NT2/D1 (cell line): ENCODE data around the gene PCDHA1.

ENCODE experiments used
- DNase-seq: peaks from one replicate; pipeline ENCODE4 v3.0.0-alpha.2; 2011; ENCODE audit warnings: low read depth, low spot score
- H3K27me3 ChIP-seq: 2 replicates; pipeline ENCODE4 v1.6.0; 2011; ENCODE audit warnings: mild to moderate bottlenecking; ENCODE audit not compliant: insufficient read length, insufficient read depth
- H3K36me3 ChIP-seq: 2 replicates; pipeline ENCODE4 v1.6.1; 2011; ENCODE audit warnings: mild to moderate bottlenecking, low read length, mixed read lengths; ENCODE audit not compliant: insufficient read depth, insufficient read length
- H3K4me1 ChIP-seq: 2 replicates; pipeline ENCODE4 v1.5.1; 2011; ENCODE audit not compliant: insufficient read depth, insufficient read length
- H3K4me3 ChIP-seq: 2 replicates; pipeline ENCODE4 v1.5.1; 2011; ENCODE audit warnings: low read depth; ENCODE audit not compliant: insufficient read length
- H3K9ac ChIP-seq: 2 replicates; pipeline ENCODE4 v1.6.0; 2011; ENCODE audit warnings: low read depth; ENCODE audit not compliant: insufficient read length
- H3K9me3 ChIP-seq: 2 replicates; pipeline ENCODE4 v1.5.1; 2011; ENCODE audit warnings: mild to moderate bottlenecking, low read length; ENCODE audit not compliant: insufficient read depth
- SUZ12 ChIP-seq: IDR thresholded peaks from 2 replicates; pipeline ENCODE4 v1.6.1; 2011; ENCODE audit not compliant: insufficient read length, insufficient read depth; ENCODE audit errors: extremely low read depth
- YY1 ChIP-seq: IDR thresholded peaks from 2 replicates; pipeline ENCODE4 v1.6.1; 2011; ENCODE audit not compliant: insufficient read length, insufficient read depth
- ZNF274 ChIP-seq: IDR thresholded peaks from 2 replicates; pipeline ENCODE4 v1.6.1; 2011; ENCODE audit warnings: mild to moderate bottlenecking, low read depth, low read length

Gene PCDHA1

DNA sequence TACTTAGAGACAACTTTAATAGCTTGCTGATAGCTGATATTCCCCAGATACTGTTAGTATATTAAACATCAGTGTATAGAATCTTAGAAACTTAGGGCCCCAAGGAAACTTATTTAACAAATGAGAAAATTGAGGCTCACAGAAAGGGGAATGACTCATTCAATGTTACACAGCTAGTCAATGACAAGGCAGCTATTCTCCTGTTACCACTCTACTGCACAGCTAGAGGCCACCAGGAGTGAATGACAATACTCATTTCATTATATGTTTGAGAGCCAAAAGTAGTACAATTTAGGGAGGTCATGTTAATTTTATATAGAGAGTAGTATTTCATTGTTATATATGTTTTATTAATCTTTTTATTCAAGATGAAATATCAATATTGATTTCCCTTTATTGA lies 232.0 kb downstream of the PCDHA1 start:
- no peak for DNase-seq
- Histone ChIP-seq H3K9me3 (no peaks in the 10 kb centered on the region), H3K27me3 (no peaks in the 10 kb centered on the region), H3K4me1 (no peaks in the 10 kb centered on the region), H3K9ac (no peak overlapping the region), H3K4me3 (no peak overlapping the region), H3K36me3 (no peaks in the 10 kb centered on the region)
- TF ChIP-seq YY1 (no peak), ZNF274 (no peak), SUZ12 (no peak)

DNA sequence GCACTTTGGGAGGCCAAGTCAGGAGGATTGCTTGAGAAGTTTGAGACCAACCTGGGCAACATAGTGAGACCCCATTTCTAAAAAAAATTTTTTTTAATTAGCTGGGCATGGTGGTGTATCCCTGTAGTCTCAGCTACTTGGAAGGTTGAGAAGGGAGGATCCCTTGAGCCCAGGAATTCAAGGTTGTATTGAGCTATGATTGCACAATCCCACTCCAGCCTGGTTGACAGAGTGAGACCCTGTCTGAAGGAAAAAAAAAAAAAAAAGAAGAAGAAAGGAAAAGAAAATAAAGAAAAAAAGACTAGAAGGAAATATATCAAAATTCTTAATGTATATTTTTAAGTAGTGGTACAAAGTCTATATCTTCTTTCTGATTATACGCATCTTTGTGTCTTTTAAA lies 236.4 kb downstream of the PCDHA1 start:
- no peak for DNase-seq
- H3K36me3 ChIP-seq = no peaks in the 10 kb centered on the region
- no peak overlapping the region for H3K4me3 ChIP-seq
- H3K27me3 ChIP-seq = no peaks in the 10 kb centered on the region
- H3K9ac ChIP-seq = no peak overlapping the region
- TF ChIP-seq ZNF274 (no peak), SUZ12 (no peak), YY1 (no peak)
- H3K4me1 ChIP-seq = no peaks in the 10 kb centered on the region
- H3K9me3 ChIP-seq = no peaks in the 10 kb centered on the region

DNA sequence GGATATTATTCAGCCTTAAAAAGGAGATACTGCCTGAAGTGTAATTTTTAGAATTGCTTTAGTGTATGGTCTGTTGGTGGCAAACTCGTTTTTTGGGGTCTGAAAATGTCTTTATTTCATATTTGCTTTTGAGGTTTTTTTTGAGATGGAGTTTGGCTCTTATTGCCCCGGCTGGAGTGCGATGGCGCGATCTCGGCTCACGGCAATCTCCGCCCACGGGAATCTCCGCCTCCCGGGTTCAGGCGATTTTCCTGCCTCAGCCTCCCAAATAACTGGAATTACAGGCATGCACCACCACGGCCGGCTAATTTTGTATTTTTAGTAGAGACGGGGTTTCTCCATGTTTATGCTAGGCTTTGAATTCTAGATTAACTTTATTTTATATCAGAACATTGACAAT lies 245.1 kb downstream of the PCDHA1 start:
- TF ChIP-seq YY1 = no peak
- TF ChIP-seq ZNF274 = no peak
- no peak for TF ChIP-seq SUZ12
- Histone ChIP-seq H3K9ac (no peak overlapping the region), H3K9me3 (no peaks in the 10 kb centered on the region), H3K4me1 (no peaks in the 10 kb centered on the region), H3K4me3 (no peak overlapping the region), H3K27me3 (no peaks in the 10 kb centered on the region), H3K36me3 (no peaks in the 10 kb centered on the region)
- no peak for DNase-seq

DNA sequence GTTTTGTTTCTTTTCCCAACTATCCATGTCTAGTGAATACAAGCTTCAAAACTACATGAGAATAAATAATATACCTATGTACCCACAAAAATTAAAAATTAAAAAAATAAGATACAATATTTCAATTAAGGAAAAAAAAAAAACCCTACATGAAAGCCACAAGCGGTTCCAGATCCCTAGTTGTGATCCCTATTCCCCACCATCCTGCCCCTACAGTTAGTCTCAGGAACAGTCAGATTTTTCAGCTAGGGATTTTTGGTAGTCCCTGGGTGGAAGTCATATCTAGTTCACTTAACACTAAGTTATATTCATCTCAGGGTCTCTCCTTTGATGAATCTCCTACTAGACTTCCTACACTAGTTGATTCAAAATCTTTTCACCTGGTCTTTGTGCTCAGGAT lies 246.7 kb downstream of the PCDHA1 start:
- no peaks in the 10 kb centered on the region for H3K27me3 ChIP-seq
- H3K4me1 ChIP-seq = no peaks in the 10 kb centered on the region
- H3K4me3 ChIP-seq = no peak overlapping the region
- no peak overlapping the region for H3K9ac ChIP-seq
- no peaks in the 10 kb centered on the region for H3K9me3 ChIP-seq
- no peak for DNase-seq
- no peak for TF ChIP-seq SUZ12
- TF ChIP-seq YY1 = no peak
- TF ChIP-seq ZNF274 = no peak
- no peaks in the 10 kb centered on the region for H3K36me3 ChIP-seq

DNA sequence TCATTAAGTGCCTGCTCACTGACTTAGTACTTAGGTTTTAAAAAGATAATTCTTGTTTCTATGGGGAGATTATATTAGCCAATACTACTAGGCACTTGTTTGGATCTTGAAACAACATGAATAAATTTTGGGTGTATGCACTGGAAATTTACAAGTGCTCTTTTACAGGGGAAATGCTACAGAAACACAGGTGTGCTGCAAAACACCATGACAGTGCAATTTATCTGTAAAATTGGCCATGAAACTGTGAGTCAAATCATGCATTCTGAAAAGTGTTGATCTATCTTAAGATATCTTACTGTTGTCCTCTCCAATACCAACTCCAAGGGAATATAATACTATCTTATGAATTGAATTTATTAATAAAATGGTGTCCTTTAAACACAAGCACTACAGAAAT lies 253.1 kb downstream of the PCDHA1 start:
- H3K36me3 ChIP-seq = no peaks in the 10 kb centered on the region
- no peaks in the 10 kb centered on the region for H3K27me3 ChIP-seq
- TF ChIP-seq SUZ12 (no peak), ZNF274 (no peak), YY1 (no peak)
- H3K9ac ChIP-seq = no peak overlapping the region
- H3K9me3 ChIP-seq = no peaks in the 10 kb centered on the region
- no peak for DNase-seq
- H3K4me3 ChIP-seq = no peak overlapping the region
- no peaks in the 10 kb centered on the region for H3K4me1 ChIP-seq

GRCh38 chr5:141039517-141039916 lies 253.6 kb downstream of the PCDHA1 start:
- H3K9ac ChIP-seq = no peak overlapping the region
- DNase-seq = no peak
- TF ChIP-seq ZNF274 = no peak
- TF ChIP-seq YY1 = no peak
- TF ChIP-seq SUZ12 = no peak

DNA sequence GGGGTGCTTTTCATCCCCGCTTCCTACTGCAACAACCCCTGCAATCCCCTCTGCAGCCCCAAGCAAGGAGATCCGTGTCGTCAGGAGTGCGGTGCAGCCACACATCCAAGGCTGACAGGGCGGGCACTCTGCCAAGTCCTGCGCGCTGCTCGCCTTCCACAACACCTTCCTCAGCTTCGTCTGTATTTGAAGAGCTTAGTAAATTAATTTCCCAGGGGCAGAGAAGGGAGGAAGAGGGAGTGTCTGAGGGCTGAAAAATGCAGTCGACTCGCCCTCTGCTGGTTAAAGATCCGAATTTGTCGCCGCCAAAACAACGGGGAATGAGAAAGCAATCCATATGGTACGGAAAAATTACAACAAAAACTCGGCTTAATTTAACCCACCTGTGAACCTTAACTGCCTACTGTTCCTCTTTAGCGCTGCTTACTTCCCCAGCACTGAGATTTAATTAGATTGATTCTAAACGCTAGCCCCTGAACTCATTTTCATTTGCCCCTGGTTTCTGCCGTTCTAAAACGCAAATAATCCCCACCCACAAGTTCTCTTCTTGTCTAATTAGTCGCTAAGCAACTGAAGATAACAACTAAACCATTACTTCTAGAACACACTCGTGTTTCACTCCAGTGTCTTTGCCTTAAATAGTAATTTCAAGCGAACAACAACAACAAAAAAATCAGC lies 254.3 kb downstream of the PCDHA1 start:
- no peaks in the 10 kb centered on the region for H3K9me3 ChIP-seq
- no peaks in the 10 kb centered on the region for H3K27me3 ChIP-seq
- H3K9ac ChIP-seq = peak overlapping the region; percentile 79
- no peaks in the 10 kb centered on the region for H3K36me3 ChIP-seq
- H3K4me3 ChIP-seq = peak overlapping the region; percentile 64
- peak; percentile 38 for DNase-seq
- H3K4me1 ChIP-seq = no peaks in the 10 kb centered on the region
- TF ChIP-seq YY1 = no peak
- TF ChIP-seq ZNF274 = no peak
- TF ChIP-seq SUZ12 = no peak

More at GRCh38 chr5:141039517-141039916, 253.6 kb downstream of the PCDHA1 start:
- H3K9me3 ChIP-seq = no peaks in the 10 kb centered on the region
- peak overlapping the region; percentile 64 for H3K4me3 ChIP-seq
- no peaks in the 10 kb centered on the region for H3K36me3 ChIP-seq
- no peaks in the 10 kb centered on the region for H3K4me1 ChIP-seq
- H3K27me3 ChIP-seq = no peaks in the 10 kb centered on the region
